Forelimb muscle (tissue), 1 donor: ENCODE measurements around the gene LRFN4. TPM values are rescaled to one million over a fixed set of nuclear protein-coding genes. Genes with fewer than 3 reads are reported as not detected.

Source experiments
- DNase-seq: peaks from one replicate; pipeline ENCODE4 v3.0.0-alpha.2; 2013; ENCODE audit warnings: low read depth
- polyA plus RNA-seq: library from polyadenylated mRNA; unstranded; fragments of 120-200 nt; gene quantifications from one replicate; pipeline ENCODE4 v1.2.1, GENCODE V29; 2013; ENCODE audit not compliant: insufficient read length

Gene LRFN4
- polyA plus RNA-seq, 1 donor = 24.1 TPM

DNA sequence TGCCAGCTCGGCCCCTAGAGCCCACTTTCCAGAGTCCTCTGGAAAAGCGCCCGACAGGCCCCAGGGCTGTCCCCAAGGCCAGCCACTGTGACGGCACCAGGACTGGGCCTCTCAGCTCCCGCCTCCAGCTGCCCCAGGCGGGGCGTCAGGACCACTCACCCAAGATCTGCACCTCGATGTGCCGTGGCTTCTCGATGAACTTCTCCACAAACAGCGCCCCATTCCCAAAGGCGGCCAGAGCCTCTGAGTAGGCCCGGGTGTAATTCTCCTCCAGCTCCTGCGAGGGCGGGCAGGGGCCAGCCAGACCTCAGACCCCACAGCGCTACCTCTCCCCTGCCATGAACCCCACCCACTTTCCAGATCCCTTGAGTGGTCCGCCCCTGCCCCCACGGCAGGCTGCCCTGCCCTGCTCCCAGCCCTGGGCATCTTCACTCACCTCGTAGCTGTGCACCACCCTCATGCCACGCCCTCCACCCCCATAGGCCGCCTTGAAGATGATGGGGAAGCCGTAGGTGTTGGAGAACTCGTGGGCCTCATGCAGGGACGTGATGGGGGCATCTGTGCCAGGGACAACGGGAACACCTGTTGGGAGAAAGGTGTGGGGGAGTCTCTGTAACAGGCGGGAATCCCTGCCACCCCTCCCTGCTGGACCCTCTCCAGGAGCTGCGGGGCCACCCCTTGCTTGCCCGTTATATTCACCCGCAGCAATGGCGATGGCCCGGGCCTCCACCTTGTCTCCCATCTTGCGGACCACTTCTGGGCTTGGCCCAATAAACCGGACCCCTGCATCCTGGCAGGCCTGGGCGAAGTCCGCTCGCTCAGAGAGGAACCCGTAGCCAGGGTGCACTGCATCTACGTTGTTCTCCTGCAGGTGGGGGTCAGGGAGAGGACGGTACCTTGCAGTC is 14.0 kb downstream of the LRFN4 start:
- no peak for DNase-seq

- DNase-seq = no peak
Observed at GRCh38 chr11:66871521-66871901, 14.6 kb downstream of the LRFN4 start.

- DNase-seq = no peak
Observed at GRCh38 chr11:66874232-66874631, 17.4 kb downstream of the LRFN4 start.

DNA sequence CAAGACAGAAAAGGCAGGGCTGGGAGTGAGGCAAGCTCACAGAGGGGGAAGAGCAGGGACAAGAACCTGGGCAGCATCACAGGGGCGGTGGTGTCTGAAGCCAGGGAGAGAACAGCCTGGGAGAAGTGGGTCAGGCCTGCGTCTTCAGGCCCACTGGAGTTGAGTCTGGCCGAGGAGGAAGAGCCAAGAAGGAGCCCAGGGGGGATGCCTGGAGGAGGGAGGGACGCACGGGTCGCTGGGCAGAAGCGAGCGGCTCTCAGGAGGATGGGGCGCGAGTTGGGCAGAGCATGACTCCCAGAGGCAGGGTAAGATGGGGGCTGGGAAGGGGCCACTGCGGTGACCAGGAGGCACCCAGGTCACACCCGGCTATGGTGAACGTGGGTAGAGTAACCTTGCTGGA is 18.5 kb downstream of the LRFN4 start:
- no peak for DNase-seq

DNA sequence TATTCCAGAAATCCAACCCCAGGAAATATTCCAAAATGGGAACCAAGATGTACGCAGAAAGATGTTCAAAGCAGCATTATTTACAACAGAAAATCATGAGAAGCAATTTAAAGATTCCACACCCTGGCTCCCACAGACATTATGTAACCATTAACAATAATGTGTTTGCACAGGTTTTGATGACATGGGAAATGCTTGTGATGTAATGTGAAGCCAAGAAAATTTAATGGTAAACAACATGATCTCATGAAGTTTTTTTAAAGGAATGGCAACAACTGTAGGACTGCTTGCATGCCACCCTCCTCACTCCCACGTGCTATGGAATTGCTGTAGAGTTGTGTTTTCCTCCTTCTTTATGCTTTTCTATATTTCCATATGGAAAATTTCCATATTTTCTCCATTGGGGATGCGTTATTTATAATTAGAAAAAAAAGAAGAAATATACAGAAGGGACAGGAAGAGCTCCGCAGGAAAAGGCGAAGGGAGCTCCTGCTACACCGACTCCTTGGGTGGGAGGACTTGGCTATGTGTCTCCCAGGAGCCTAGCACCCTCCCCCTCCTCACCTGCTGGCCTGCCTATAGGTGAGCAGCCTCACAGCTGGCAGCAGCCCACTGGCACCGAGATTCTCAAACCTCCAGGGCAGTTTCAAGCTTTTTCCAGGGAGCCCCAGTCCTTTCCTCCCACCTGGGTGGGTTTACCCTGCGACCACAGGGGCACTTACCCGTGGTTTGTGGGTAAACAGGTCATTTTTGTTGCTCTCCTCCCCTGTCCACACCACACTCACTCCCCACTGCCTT is 20.9 kb downstream of the LRFN4 start:
- DNase-seq = no peak

- no peak for DNase-seq
Observed at GRCh38 chr11:66878474-66878873, 21.6 kb downstream of the LRFN4 start.

DNA sequence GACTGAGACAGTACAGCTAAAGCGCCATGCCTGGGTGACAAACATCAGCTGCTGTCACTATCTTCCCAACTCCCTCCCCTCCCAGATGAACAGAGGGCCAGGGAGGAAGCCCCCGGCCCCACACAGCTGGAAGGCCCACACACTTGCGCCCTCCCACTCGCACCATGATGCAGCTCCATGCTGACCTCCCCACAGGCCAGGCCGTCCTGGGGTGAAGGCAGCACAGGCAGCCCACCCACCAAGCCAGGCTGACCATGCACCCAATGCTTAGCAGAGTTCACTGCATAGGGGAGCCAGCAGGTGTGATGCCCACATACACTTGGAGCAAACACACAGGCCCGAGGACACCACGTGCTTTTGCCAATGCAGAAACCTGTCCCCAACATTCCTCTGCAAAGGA is 22.1 kb downstream of the LRFN4 start:
- no peak for DNase-seq

DNA sequence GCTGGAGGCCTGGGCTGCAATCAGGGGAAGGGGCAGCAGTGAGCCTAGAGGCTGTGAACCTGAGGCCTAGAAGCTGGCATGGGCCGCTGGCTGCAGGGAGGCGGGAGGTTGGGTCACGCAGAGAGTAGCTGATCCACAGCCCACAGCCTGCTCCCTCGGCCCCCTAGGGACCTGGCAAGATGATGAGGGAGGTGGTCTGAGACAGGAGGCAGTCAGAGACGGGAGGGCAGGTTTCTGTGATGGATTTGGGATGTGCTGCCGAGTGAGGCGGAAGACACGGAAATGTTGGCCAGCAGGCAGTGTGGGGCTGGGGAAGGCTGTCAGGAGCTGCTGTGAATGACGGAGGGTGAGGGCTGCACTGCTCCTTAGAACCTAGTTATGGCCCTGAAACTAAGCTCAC is 22.7 kb downstream of the LRFN4 start:
- DNase-seq = no peak

- DNase-seq = no peak
Observed at GRCh38 chr11:66879999-66880398, 23.1 kb downstream of the LRFN4 start.

GRCh38 chr11:66880496-66881450 is 23.9 kb downstream of the LRFN4 start:
- no peak for DNase-seq

DNA sequence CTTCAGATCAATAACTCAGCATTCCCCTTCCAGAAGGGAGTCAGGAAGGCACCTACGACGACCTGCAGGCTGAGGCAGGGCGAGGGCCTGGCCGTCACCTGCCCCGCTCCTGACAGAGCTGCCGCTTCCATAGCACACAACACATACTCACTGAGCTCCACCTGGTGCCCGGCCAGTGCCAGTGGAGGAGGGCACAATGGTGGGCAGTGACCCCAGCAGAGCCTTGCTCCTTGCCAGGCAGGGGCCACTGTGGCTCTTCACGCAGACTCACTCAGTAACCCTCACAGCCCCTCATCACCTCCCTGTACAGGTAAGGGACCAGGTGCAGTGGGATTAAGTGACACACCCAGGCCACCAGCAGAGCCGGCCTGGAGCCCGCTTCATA is 24.6 kb downstream of the LRFN4 start:
- no peak for DNase-seq

DNA sequence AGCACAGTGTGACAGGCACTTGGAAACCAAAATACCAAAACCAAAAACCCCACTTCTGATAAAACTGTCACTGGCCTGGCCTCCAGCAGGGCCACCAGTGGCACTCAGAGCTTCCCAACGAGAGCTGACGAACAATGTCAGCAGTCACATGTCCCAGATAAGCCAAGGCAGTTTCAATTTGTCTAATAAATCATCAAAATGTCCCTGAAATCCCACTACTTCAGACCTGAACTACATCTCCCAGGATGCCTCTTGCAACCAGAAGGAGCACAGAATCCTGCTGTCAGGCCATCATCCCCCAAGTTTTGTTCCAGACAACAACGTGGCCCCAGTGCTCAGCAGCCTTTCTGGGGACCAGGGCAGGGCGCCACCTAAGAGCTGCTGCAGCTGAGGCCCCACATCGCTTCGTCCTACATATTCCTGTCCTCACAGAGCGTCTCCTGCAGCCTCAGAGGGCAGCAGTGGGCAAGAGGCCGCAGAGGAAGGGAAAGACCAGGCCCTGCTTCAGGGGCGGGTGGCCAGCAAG is 25.1 kb downstream of the LRFN4 start:
- no peak for DNase-seq

- DNase-seq = no peak
Observed at GRCh38 chr11:66882561-66883015, 25.7 kb downstream of the LRFN4 start.

DNA sequence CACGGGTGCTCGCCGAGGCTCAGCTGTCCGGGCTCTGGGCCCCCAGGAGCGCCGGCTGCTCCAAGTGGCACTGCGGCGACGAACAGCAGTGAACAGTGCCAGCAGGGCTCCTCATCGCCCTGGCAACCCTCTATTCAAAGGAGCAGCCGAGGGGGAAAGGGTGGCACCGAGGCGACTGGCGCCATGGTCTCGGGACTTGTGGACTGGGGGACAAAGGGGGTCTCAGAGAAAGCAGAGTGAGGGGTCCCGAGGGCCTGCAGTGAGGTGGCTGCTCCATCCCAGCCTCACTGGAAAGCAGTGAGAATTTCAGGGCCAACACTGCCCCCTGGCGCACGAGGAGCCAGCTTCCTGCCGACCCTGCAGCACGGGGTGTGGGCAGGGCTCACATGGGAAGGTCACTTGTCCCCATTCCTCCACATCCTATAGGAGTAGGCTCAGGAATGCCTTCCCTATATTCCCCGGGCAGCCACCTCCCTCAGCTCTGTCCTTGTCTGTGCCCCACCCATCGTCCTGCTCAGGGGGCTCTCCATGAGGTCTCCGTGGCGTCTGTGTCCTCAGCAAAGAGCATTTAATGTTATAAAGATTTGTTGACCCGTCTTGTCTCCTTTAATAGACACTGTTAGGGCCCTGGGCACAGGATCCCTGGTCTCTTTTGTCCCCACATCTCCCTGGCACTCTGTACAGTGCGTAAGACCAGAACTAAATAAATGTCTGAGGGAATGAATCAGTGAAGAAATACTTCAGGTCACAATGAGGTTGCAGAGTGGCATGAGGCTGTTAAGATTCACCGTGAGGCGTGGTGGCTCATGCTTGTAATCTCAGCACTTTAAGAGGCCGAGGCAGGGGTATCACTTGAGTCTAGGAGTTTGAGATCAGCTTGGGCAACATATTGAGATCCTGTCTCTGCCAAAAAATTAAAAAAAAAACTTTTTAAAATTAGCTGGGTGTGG is 26.4 kb downstream of the LRFN4 start:
- no peak for DNase-seq

DNA sequence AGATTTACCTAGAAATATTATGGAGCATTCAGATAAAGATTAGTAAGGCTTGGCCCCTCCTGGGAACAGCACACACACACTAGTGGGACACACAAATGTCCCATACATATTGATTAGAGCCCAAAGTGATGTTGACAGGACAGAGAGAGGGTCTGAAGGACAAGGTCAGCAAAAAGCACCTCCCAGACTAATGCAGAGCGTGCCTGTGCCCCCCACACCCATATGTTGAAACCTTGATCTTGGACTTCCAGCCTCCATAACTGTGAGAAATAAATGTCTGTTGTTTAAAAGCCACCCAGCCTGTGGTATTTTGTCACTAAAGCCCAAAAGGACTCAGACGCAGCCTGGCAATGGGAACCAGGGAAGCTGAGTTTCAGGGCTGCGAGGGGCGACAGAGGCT is 27.6 kb downstream of the LRFN4 start:
- DNase-seq = no peak

- DNase-seq = no peak
Observed at GRCh38 chr11:66885469-66885868, 28.6 kb downstream of the LRFN4 start.

GRCh38 chr11:66885950-66886440 is 29.1 kb downstream of the LRFN4 start:
- no peak for DNase-seq

DNA sequence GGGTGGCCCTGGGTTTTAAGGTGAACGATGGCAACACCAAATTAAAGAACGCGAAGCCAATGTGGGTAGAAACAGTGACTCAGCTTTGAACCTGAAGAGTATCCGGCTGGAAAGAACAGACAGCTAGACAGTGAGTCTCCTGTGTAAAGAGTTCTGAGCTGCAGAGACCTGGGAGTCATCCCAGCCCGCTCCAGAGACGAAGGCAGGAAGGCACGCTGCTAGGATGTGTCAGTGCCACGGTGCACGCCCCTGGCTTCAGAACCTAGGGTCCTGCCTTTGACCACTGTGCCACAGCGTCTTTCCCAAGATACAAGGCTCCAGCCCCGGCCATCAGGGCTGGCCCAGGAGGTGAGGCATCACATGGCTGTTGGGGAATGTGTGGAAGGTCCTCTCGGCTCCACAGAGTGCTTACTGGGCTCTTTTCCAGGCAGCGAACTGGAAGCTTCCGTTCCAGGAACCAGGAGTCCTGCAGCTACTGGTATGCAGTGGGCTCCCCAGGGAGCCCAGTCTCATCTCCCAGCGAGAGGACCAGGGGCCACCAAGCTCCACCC is 29.9 kb downstream of the LRFN4 start:
- DNase-seq = no peak

GRCh38 chr11:66887526-66887925 is 30.7 kb downstream of the LRFN4 start:
- no peak for DNase-seq

DNA sequence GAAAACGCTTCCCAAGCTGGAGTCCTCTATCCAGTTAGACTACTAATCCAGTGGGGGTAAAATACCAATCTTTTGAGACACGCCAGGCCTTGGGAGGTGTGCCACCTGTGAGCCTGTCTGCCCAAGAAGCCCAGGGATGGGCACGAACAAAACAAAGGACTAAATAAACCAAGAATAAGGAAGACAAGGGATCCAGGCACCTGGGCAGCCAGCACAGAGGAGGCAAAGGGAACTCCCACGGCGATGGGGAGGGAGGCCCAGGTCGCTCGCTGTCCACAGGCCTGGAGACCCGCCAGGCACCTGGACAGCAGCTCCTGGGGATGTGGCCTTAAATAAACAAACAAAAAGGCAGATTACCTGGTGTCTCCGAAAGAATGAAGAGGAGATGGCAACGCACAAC is 31.4 kb downstream of the LRFN4 start:
- no peak for DNase-seq
